Adrenal gland (tissue), 12 donors: ENCODE data around the gene TOX3. TPM values are rescaled to one million over a fixed set of nuclear protein-coding genes. Genes with fewer than 3 reads are reported as not detected.

Experiments used
- DNase-seq, 7 donors: peaks; one replicate each; pipeline ENCODE4 v3.0.0-alpha.2; 2019 to 2020
- H3K27ac ChIP-seq, 5 donors: fragments of 200-600 bp; sonication (generic) in 4 of 5; 1 replicate in 3 of 5; 2 replicates in 2 of 5; pipeline versions ENCODE4 v1.5.1 to v1.8.0; 2016 to 2020; ENCODE audit warnings: mild to moderate bottlenecking in 1 of 5
- H3K27me3 ChIP-seq: fragments of 200-600 bp; 2 replicates; pipeline ENCODE4 v1.8.0; 2021
- H3K36me3 ChIP-seq, 2 donors: fragments of 200-600 bp; replicated peaks in 1 of 2; 1 replicate in 1 of 2; 2 replicates in 1 of 2; pipeline versions ENCODE4 v1.5.1 to v1.8.0; 2018 to 2022
- H3K4me1 ChIP-seq, 2 donors: fragments of 200-600 bp; replicated peaks in 1 of 2; 1 replicate in 1 of 2; 2 replicates in 1 of 2; pipeline versions ENCODE4 v1.5.1 to v1.8.0; 2018 to 2021
- H3K4me3 ChIP-seq, 4 donors: fragments of 200-600 bp; sonication (generic) in 3 of 4; one replicate each; pipeline ENCODE4 v1.5.1; 2016 to 2018
- H3K9me3 ChIP-seq, 3 donors: fragments of 200-600 bp; sonication (generic) in 1 of 3; replicated peaks in 1 of 3; 1 replicate in 2 of 3; 2 replicates in 1 of 3; pipeline versions ENCODE4 v1.5.1 to v1.8.0; 2016 to 2021
- POLR2A ChIP-seq, 2 donors: fragments of 450-650 bp; IDR thresholded peaks; one replicate each; pipeline ENCODE4 v1.6.1; 2017; ENCODE audit warnings: antibody characterized with exemption in 2 of 2, mild to moderate bottlenecking in 2 of 2, moderate library complexity in 1 of 2
- WGBS, 4 donors: extraction: QIAGEN DNeasy Blood & Tissue Kit in 2 of 4; methylation state at CpG; one replicate each; pipeline versions ENCODE4 v1.1.5 to v1.1.7; 2013 to 2017; 5-methylcytosine and 5-hydroxymethylcytosine counted together
- intact Hi-C, 2 donors: fragments of 100-400 bp; cut with DNase I; formaldehyde crosslinking; loops; one replicate each; pipeline versions ENCODE4 v1.14.1 to v1.15.0; 2022 to 2023
- polyA plus RNA-seq, 3 donors: library from polyadenylated mRNA; stranded (reverse); fragments of 200-250 nt in 2 of 3; fragments of 350-450 nt in 1 of 3; fragmentation: Illumina TruSeq in 1 of 3; extraction: RNeasy Lipid Tissue Mini Kit (QIAGEN cat#74804) in 1 of 3; gene quantifications; one replicate each; pipeline ENCODE4 v1.2.3, GENCODE V29; 2013 to 2014
- total RNA-seq, 9 donors: library from RNA; depleted of rRNA in 4 of 9; stranded (reverse); fragments of >200 nt in 4 of 9; fragments of 120-200 nt in 1 of 9; fragmentation: NEBNext Ultra II Directional in 1 of 9; extraction: Animal tissue kit (Norgen Biotek cat#: 25700) in 1 of 9; gene quantifications; one replicate each; pipeline versions ENCODE4 v1.1.0 to v1.2.4, GENCODE V29; 2013 to 2023
- TF ChIP-seq, protein P1 (sequence below), 6 experiments: fragments of 450-650 bp in 4 of 6; fragments of 200-600 bp in 2 of 6; sonication (generic) in 1 of 6; IDR thresholded peaks; 1 replicate in 5 of 6; 2 replicates in 1 of 6; pipeline versions ENCODE4 v1.5.1 to v1.8.0; 2016 to 2021; ENCODE audit warnings: antibody characterized with exemption in 6 of 6, mild to moderate bottlenecking in 2 of 6, moderate library complexity in 1 of 6
- donor health status: healthy with polysubstance abuse.
- donor health status: Bipolar disorder and iron deficiency.
- donor health status: DM: yes; HTN: yes; CAD: no.
- donor health status: DM: no; HTN: no; CAD: no.
- donor health status: DM: no; HTN: no; CAD: no.
- donor health status: DM: yes; HTN: yes; CAD: no.

Gene TOX3
- total and polyA plus RNA-seq, 12 donors = 0.06 to 4.2 (median 1.2) TPM; not detected in 2

DNA sequence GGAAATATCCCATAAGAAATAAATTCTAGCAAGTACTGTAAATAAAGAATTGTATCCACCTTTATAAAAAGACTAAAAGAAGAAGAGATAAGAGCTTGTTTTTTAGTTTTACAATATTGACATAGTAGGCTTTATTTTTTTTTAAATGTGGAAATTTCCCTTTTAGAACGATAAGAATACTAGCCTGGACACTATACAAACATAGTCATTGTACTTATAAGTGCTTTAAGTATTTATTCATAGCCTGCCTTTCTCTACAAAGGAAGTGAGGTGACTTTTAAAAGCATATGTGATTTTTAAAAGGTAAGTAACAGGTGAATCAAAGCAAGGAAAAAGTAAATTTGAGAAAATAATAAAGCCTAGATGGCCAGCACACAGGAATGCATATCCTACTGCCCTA, 17.7 kb downstream of the TOX3 start:
- TF ChIP-seq POLR2A (IDR thresholded peaks at IDR 0.05) = no peak
- TF ChIP-seq, protein P1, sequence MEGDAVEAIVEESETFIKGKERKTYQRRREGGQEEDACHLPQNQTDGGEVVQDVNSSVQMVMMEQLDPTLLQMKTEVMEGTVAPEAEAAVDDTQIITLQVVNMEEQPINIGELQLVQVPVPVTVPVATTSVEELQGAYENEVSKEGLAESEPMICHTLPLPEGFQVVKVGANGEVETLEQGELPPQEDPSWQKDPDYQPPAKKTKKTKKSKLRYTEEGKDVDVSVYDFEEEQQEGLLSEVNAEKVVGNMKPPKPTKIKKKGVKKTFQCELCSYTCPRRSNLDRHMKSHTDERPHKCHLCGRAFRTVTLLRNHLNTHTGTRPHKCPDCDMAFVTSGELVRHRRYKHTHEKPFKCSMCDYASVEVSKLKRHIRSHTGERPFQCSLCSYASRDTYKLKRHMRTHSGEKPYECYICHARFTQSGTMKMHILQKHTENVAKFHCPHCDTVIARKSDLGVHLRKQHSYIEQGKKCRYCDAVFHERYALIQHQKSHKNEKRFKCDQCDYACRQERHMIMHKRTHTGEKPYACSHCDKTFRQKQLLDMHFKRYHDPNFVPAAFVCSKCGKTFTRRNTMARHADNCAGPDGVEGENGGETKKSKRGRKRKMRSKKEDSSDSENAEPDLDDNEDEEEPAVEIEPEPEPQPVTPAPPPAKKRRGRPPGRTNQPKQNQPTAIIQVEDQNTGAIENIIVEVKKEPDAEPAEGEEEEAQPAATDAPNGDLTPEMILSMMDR (IDR thresholded peaks at IDR 0.05) = no peak
- Histone ChIP-seq H3K27ac (no peak overlapping the region), H3K4me1 (no peaks in the 10 kb centered on the region), H3K27me3 (no peaks in the 10 kb centered on the region), H3K36me3 (no peaks in the 10 kb centered on the region), H3K9me3 (no peaks in the 10 kb centered on the region), H3K4me3 (no peak overlapping the region)
- WGBS, 4 donors = 58 to 66% (median 64%) methylated on average over 1 of the region's 1 CpG
- DNase-seq = no peak
- intact Hi-C loops = no loop called here

DNA sequence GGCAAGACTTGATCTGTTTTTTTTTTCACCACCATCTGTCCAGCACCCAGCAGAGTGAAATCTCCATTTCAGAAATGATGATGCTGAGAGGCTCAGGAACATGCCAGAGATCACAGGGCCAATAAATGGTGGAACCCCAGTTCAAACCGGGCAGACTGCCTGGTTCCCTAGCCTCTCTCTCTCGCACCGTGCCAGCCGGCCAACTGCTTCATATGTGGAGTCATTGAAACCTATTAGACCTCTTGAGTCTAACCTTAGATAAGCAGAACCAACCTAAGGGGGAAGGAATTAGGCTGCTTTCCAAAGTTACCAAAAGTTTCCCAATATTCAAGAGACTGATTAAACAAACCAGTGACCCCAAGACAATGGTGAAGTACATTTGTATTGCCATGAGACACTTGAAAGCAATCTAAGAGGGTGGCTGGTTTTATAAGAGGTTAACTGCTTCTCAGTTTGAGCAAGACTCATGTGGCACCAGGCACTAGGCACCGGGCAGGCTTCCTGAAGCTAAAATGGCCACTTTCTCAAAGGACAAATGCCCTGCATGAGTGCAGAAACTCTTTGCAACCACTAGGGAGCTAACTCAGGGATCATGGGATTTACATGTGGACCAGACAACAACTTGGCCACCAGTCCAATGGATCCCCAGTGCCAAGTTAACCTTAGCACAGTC, 18.4 kb downstream of the TOX3 start:
- Histone ChIP-seq H3K27me3 (no peaks in the 10 kb centered on the region), H3K4me3 (no peak overlapping the region), H3K4me1 (no peaks in the 10 kb centered on the region), H3K9me3 (no peaks in the 10 kb centered on the region), H3K27ac (no peak overlapping the region), H3K36me3 (no peaks in the 10 kb centered on the region)
- DNase-seq = no peak
- intact Hi-C loops = no loop called here
- 70 to 84% (median 81%) methylated on average over 4 to 5 of the region's 5 CpGs for WGBS, 4 donors
- no peak for TF ChIP-seq POLR2A (IDR thresholded peaks at IDR 0.05)
- TF ChIP-seq, protein P1 (IDR thresholded peaks at IDR 0.05) = no peak

DNA sequence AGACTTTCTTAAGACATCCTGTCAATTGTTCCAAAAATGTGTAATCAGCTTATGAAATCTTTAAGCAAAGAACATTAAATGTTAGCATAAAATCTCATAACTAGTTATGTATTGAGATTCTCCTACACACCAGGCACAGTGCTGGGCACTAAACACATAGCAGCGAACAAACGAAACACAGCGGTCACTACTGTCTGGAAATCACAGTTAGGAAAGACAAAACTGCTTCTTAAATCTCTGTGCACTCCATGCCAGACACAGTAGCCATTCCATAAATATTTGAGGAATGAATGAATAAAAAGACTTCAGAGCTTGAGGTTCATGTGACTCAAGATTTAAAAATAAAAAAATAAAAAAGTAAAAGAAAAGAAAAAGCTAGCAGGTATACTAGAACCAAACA, 20.1 kb downstream of the TOX3 start:
- intact Hi-C loops = no loop called here
- no peak for DNase-seq
- WGBS, 4 donors = 61 to 88% (median 84%) methylated on average over 3 of the region's 3 CpGs
- Histone ChIP-seq H3K27ac (no peak overlapping the region), H3K4me3 (no peak overlapping the region), H3K27me3 (no peaks in the 10 kb centered on the region), H3K36me3 (no peaks in the 10 kb centered on the region), H3K4me1 (no peaks in the 10 kb centered on the region), H3K9me3 (no peaks in the 10 kb centered on the region)
- TF ChIP-seq, protein P1 (IDR thresholded peaks at IDR 0.05) = no peak
- no peak for TF ChIP-seq POLR2A (IDR thresholded peaks at IDR 0.05)

DNA sequence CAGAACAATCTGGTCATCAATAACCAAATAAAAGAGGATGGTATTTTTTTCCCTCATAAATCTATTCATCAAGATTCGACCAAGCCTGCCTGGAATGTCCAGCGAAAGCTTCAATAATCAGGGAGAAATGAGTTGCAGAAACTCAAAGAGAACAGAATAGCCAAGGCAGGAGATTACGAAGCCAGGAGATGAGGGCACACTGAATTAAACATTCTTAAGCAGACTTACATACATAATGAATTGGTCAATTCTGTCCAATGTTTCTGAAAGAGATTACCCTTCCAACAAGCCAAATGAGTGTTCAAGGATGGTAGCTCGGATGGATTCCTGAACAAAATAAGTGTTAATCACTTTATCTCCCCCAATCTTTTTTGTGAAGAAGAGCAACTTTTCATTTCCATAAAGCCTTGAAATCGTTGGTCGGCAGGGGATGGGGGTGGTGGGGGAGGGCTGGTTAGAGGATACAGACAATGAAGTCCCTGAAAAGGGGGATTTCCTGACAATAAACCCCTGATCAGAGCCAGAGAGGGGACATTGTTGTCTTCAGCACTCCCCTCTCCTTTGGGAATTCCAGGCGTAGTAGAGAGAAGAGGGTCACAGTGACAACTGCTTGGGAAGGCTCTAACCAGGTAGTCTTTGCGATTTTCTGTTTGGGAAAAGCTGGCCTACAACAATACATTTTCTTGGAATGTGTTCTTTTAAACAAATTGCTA, 20.7 kb downstream of the TOX3 start:
- intact Hi-C loops = no loop called here
- no peak overlapping the region for H3K27ac ChIP-seq
- DNase-seq = no peak
- H3K4me1 ChIP-seq = no peaks in the 10 kb centered on the region
- H3K4me3 ChIP-seq = no peak overlapping the region
- no peaks in the 10 kb centered on the region for H3K27me3 ChIP-seq
- H3K9me3 ChIP-seq = no peaks in the 10 kb centered on the region
- TF ChIP-seq POLR2A (IDR thresholded peaks at IDR 0.05) = no peak
- TF ChIP-seq, protein P1 (IDR thresholded peaks at IDR 0.05) = no peak
- WGBS, 4 donors = 46 to 52% (median 49%) methylated on average over 8 of the region's 8 CpGs
- no peaks in the 10 kb centered on the region for H3K36me3 ChIP-seq
